Astrocyte (in vitro differentiated cells and primary cell): ENCODE results near the gene SLX4. TPM values are rescaled to one million over a fixed set of nuclear protein-coding genes. Genes with fewer than 3 reads are reported as not detected.
A peak's percentile ranks its signal among the peaks of the same experiment; 100 is the strongest.

ENCODE experiments used
- DNase-seq: peaks from one replicate; pipeline ENCODE4 v3.0.0-alpha.2; 2010; ENCODE audit warnings: low read depth
- FAIRE-seq: peaks from 2 replicates; lab custom pipeline; 2011; peaks lifted over from hg19 to GRCh38; lab: Jason Lieb, UNC
- H2AFZ ChIP-seq: 2 replicates; pipeline ENCODE4 v1.6.0; 2012; ENCODE audit warnings: low read depth, low read length, inconsistent platforms
- H3K27ac ChIP-seq: 2 replicates; pipeline ENCODE4 v1.5.1; 2011; ENCODE audit warnings: low read depth, low read length, inconsistent platforms
- H3K27me3 ChIP-seq: 2 replicates; pipeline ENCODE4 v1.6.0; 2011; ENCODE audit warnings: low read length, inconsistent platforms; ENCODE audit not compliant: insufficient read depth
- H3K36me3 ChIP-seq: 2 replicates; pipeline ENCODE4 v1.5.1; 2011; ENCODE audit warnings: low read length, inconsistent platforms; ENCODE audit not compliant: insufficient read depth
- H3K4me1 ChIP-seq: 2 replicates; pipeline ENCODE4 v1.5.1; 2011; ENCODE audit warnings: low read length, inconsistent platforms; ENCODE audit not compliant: insufficient read depth
- H3K4me2 ChIP-seq: 2 replicates; pipeline ENCODE4 v1.6.0; 2012; ENCODE audit warnings: low read length, inconsistent platforms
- H3K4me3 ChIP-seq: 2 replicates; pipeline ENCODE4 v1.5.1; 2011; ENCODE audit warnings: low read depth, mild to moderate bottlenecking, low read length, inconsistent platforms; ENCODE audit not compliant: insufficient read depth
- H3K79me2 ChIP-seq: 2 replicates; pipeline ENCODE4 v1.6.0; 2012; ENCODE audit warnings: mild to moderate bottlenecking, low read length, inconsistent platforms; ENCODE audit not compliant: insufficient read depth
- H3K9ac ChIP-seq: 2 replicates; pipeline ENCODE4 v1.6.0; 2012; ENCODE audit warnings: mild to moderate bottlenecking, low read length, inconsistent platforms
- H3K9me3 ChIP-seq: 2 replicates; pipeline ENCODE4 v1.5.1; 2012; ENCODE audit warnings: low read depth, mild to moderate bottlenecking, low read length, inconsistent platforms; ENCODE audit not compliant: insufficient read depth
- H4K20me1 ChIP-seq: 2 replicates; pipeline ENCODE4 v1.6.0; 2012; ENCODE audit warnings: low read length, inconsistent platforms; ENCODE audit not compliant: insufficient read depth
- H3K27ac Mint-ChIP-seq: one replicate; pipeline ENCODE4 v1.8.0; 2021; ENCODE audit warnings: mild to moderate bottlenecking, mixed read lengths; ENCODE audit not compliant: unreplicated experiment
- H3K27me3 Mint-ChIP-seq: one replicate; pipeline ENCODE4 v1.8.0; 2021; ENCODE audit warnings: low read depth, mixed read lengths; ENCODE audit not compliant: unreplicated experiment
- H3K36me3 Mint-ChIP-seq: one replicate; pipeline ENCODE4 v1.8.0; 2021; ENCODE audit warnings: low read depth, mixed read lengths; ENCODE audit not compliant: unreplicated experiment
- H3K4me1 Mint-ChIP-seq: one replicate; pipeline ENCODE4 v1.8.0; 2021; ENCODE audit warnings: low read depth, mixed read lengths; ENCODE audit not compliant: unreplicated experiment
- H3K4me3 Mint-ChIP-seq: one replicate; pipeline ENCODE4 v1.8.0; 2021; ENCODE audit warnings: mild to moderate bottlenecking, moderate library complexity, mixed read lengths; ENCODE audit not compliant: unreplicated experiment
- H3K9me3 Mint-ChIP-seq: one replicate; pipeline ENCODE4 v1.8.0; 2021; ENCODE audit warnings: mild to moderate bottlenecking, mixed read lengths; ENCODE audit not compliant: unreplicated experiment
- EZH2 ChIP-seq: IDR thresholded peaks from 2 replicates; pipeline ENCODE4 v1.6.1; 2012; ENCODE audit warnings: mild to moderate bottlenecking, low read length, inconsistent platforms; ENCODE audit not compliant: insufficient read depth
- total RNA-seq: library from RNA; stranded (reverse); gene quantifications from 2 replicates; pipeline ENCODE4 v1.2.1, GENCODE V29; 2021
- TF ChIP-seq, protein P1 (sequence below): IDR thresholded peaks from 2 replicates; pipeline ENCODE4 v1.5.1; 2011; ENCODE audit warnings: low read depth, mild to moderate bottlenecking, inconsistent platforms, low read length, moderate library complexity; ENCODE audit not compliant: insufficient read depth

Gene SLX4
- total RNA-seq, 1 donor from 2014 or later: 7.8 TPM

DNA sequence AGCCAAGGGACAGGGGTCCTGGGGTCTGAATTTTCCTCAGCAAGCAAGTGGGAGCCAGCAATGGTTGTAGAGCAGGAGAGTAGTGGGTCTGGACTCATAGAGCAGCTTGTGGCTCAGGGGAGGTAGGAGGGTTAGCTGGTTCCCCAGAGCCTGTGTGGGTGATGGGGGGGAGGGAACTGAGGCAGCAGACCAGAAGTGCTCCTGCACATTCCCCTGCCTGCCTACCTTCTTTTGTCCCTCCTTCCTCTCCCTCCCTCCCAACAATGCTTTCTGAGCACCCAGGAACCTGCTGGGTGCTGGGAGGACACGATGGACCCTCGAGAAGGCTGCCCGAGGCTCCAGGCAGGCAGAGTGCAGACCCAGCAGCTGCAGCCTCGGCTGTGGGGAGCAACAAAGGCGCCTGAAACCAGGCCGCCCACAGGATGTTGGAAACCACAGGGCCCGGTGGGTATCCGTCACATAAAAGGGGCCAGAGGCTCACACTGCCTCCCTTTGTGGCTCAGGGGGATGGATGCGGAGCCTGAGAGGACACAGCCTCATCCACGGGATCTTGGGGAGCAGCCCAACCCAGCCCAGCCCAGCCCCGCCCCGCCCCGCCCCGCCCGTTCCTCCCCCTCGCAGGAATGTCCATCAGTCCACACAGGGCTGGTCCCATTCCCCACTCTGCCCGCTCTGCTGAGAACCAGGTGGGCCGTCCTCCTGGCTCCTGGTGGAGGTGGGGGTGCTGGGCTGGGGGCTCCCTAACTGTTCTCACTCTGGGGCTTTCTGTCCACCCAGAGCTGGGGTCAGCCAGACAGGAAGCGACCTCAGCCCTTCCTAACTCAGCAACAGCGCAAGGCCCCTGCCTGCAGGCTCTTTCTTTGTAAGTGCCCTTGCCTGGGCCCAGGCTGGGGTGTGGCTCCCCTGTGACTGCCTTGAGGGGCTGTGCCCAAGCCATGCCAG, 32.5 kb downstream of the SLX4 start:
- H3K27me3 Mint-ChIP-seq: no peaks in the 10 kb centered on the region
- H3K9me3 Mint-ChIP-seq: no peaks in the 10 kb centered on the region
- Histone ChIP-seq H2AFZ (peak overlapping the region; percentile 77), H3K9me3 (no peaks in the 10 kb centered on the region), H4K20me1 (no peaks in the 10 kb centered on the region), H3K4me2 (peak overlapping the region; percentile 57), H3K4me3 (no peak overlapping the region), H3K4me1 (peaks cover 3% of the 10 kb centered on the region), H3K27me3 (no peaks in the 10 kb centered on the region), H3K9ac (no peak overlapping the region), H3K79me2 (no peaks in the 10 kb centered on the region), H3K36me3 (no peaks in the 10 kb centered on the region), H3K27ac (no peak overlapping the region)
- H3K4me1 Mint-ChIP-seq: peaks cover 9% of the 10 kb centered on the region
- H3K36me3 Mint-ChIP-seq: peaks cover 9% of the 10 kb centered on the region
- H3K4me3 Mint-ChIP-seq: no peak overlapping the region
- H3K27ac Mint-ChIP-seq: peak overlapping the region; percentile 44
- FAIRE-seq (no peak), DNase-seq (peak; percentile 2)
- TF ChIP-seq, protein P1, sequence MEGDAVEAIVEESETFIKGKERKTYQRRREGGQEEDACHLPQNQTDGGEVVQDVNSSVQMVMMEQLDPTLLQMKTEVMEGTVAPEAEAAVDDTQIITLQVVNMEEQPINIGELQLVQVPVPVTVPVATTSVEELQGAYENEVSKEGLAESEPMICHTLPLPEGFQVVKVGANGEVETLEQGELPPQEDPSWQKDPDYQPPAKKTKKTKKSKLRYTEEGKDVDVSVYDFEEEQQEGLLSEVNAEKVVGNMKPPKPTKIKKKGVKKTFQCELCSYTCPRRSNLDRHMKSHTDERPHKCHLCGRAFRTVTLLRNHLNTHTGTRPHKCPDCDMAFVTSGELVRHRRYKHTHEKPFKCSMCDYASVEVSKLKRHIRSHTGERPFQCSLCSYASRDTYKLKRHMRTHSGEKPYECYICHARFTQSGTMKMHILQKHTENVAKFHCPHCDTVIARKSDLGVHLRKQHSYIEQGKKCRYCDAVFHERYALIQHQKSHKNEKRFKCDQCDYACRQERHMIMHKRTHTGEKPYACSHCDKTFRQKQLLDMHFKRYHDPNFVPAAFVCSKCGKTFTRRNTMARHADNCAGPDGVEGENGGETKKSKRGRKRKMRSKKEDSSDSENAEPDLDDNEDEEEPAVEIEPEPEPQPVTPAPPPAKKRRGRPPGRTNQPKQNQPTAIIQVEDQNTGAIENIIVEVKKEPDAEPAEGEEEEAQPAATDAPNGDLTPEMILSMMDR: no peak
- TF ChIP-seq EZH2: no peak

- Histone ChIP-seq H3K36me3 (no peaks in the 10 kb centered on the region), H3K4me2 (no peak overlapping the region), H2AFZ (no peak overlapping the region), H3K79me2 (no peaks in the 10 kb centered on the region), H3K4me1 (peaks cover 3% of the 10 kb centered on the region), H4K20me1 (no peaks in the 10 kb centered on the region), H3K27ac (no peak overlapping the region), H3K27me3 (no peaks in the 10 kb centered on the region), H3K9ac (no peak overlapping the region), H3K9me3 (no peaks in the 10 kb centered on the region), H3K4me3 (no peak overlapping the region)
- Mint-ChIP-seq H3K27ac (peak overlapping the region; percentile 44), H3K36me3 (peaks cover 6% of the 10 kb centered on the region), H3K9me3 (no peaks in the 10 kb centered on the region), H3K4me1 (peaks cover 9% of the 10 kb centered on the region), H3K27me3 (no peaks in the 10 kb centered on the region), H3K4me3 (no peak overlapping the region)
- no peak for TF ChIP-seq EZH2
- TF ChIP-seq, protein P1: no peak
- DNase-seq: no peak
- FAIRE-seq: no peak
Measured at GRCh38 chr16:3578121-3578520, 33.3 kb downstream of the SLX4 start.

- Mint-ChIP-seq H3K4me1 (peaks cover 9% of the 10 kb centered on the region), H3K27ac (peak within 1 kb of the TSS; percentile 44), H3K36me3 (peaks cover 3% of the 10 kb centered on the region), H3K27me3 (no peaks in the 10 kb centered on the region), H3K4me3 (no peak within 1 kb of the TSS), H3K9me3 (no peaks in the 10 kb centered on the region)
- no peak within 1 kb of the TSS for H3K9ac ChIP-seq
- no peaks in the 10 kb centered on the region for H4K20me1 ChIP-seq
- no peaks in the 10 kb centered on the region for H3K79me2 ChIP-seq
- no peak within 1 kb of the TSS for H3K4me3 ChIP-seq
- no peak within 1 kb of the TSS for H3K27ac ChIP-seq
- FAIRE-seq: no peak
- H3K27me3 ChIP-seq: no peaks in the 10 kb centered on the region
- no peak for TF ChIP-seq EZH2
- TF ChIP-seq, protein P1: no peak
- DNase-seq: no peak
- no peaks in the 10 kb centered on the region for H3K9me3 ChIP-seq
- H3K4me2 ChIP-seq: no peak within 1 kb of the TSS
- H3K4me1 ChIP-seq: peaks cover 3% of the 10 kb centered on the region
- H2AFZ ChIP-seq: no peak within 1 kb of the TSS
- H3K36me3 ChIP-seq: no peaks in the 10 kb centered on the region
Measured at GRCh38 chr16:3577302-3577752, 34.1 kb downstream of the SLX4 start, which contains the start of gene NLRC3. Gene NLRC3, minus strand, starts transcription at chr16:3577403. Its CDS starts 12,367 bp downstream, at chr16:3565036.
